Trophoblast cell (in vitro differentiated cells and primary cell): ENCODE results near the gene ITGB1BP1.

Experiments used
- DNase-seq, 2 donors: peaks; one replicate each; pipeline ENCODE4 v3.0.0-alpha.2; 2016
- H2AFZ ChIP-seq: 2 replicates; pipeline ENCODE4 v1.6.1; 2013; ENCODE audit warnings: low read length, moderate library complexity, mild to moderate bottlenecking; ENCODE audit not compliant: insufficient read depth, poor library complexity
- H2AK5ac ChIP-seq: 2 replicates; pipeline ENCODE4 v1.6.1; 2013; ENCODE audit warnings: mild to moderate bottlenecking, low read length
- H2BK120ac ChIP-seq: 2 replicates; pipeline ENCODE4 v1.6.1; 2013; ENCODE audit warnings: low read length, mild to moderate bottlenecking, moderate library complexity; ENCODE audit not compliant: insufficient read depth, poor library complexity
- H2BK12ac ChIP-seq: 2 replicates; pipeline ENCODE4 v1.6.1; 2013; ENCODE audit warnings: mild to moderate bottlenecking, low read length, moderate library complexity
- H2BK5ac ChIP-seq: 2 replicates; pipeline ENCODE4 v1.6.1; 2013; ENCODE audit warnings: low read length, low read depth, moderate library complexity, mild to moderate bottlenecking; ENCODE audit not compliant: poor library complexity
- H3K14ac ChIP-seq: 2 replicates; pipeline ENCODE4 v1.6.1; 2013; ENCODE audit warnings: mild to moderate bottlenecking, low read length
- H3K18ac ChIP-seq: 2 replicates; pipeline ENCODE4 v1.6.1; 2013; ENCODE audit warnings: mild to moderate bottlenecking, low read length
- H3K23ac ChIP-seq: 2 replicates; pipeline ENCODE4 v1.6.1; 2013; ENCODE audit warnings: low read length
- H3K27ac ChIP-seq: 2 replicates; pipeline ENCODE4 v1.5.1; 2013; ENCODE audit warnings: low read depth, mild to moderate bottlenecking, inconsistent platforms, low read length, moderate library complexity
- H3K27me3 ChIP-seq: 2 replicates; pipeline ENCODE4 v1.6.1; 2013; ENCODE audit warnings: inconsistent platforms, mild to moderate bottlenecking, low read length, moderate library complexity; ENCODE audit not compliant: insufficient read depth
- H3K36me3 ChIP-seq, 2 experiments: 1 replicate in 1 of 2; 2 replicates in 1 of 2; pipeline ENCODE4 v1.6.1; 2013; ENCODE audit warnings: low read length in 2 of 2, mild to moderate bottlenecking in 2 of 2, moderate library complexity in 1 of 2; ENCODE audit not compliant: insufficient read depth in 2 of 2, control insufficient read depth in 1 of 2
- H3K4ac ChIP-seq: 2 replicates; pipeline ENCODE4 v1.6.1; 2013; ENCODE audit warnings: low read depth, mild to moderate bottlenecking, low read length, moderate library complexity
- H3K4me1 ChIP-seq, 2 experiments: 1 replicate in 1 of 2; 2 replicates in 1 of 2; pipeline ENCODE4 v1.6.1; 2013; ENCODE audit warnings: low read length in 2 of 2, mild to moderate bottlenecking in 2 of 2, moderate library complexity in 1 of 2; ENCODE audit not compliant: insufficient read depth in 2 of 2, control insufficient read depth in 1 of 2
- H3K4me2 ChIP-seq: 2 replicates; pipeline ENCODE4 v1.6.1; 2013; ENCODE audit warnings: inconsistent platforms, mild to moderate bottlenecking, low read length, moderate library complexity
- H3K4me3 ChIP-seq: 2 replicates; pipeline ENCODE4 v1.5.1; 2013; ENCODE audit warnings: mild to moderate bottlenecking, low read depth, low read length, inconsistent platforms
- H3K79me1 ChIP-seq: one replicate; pipeline ENCODE4 v1.6.1; 2013; ENCODE audit warnings: low read length
- H3K79me2 ChIP-seq: 2 replicates; pipeline ENCODE4 v1.6.1; 2013; ENCODE audit warnings: low read length, mild to moderate bottlenecking; ENCODE audit not compliant: control insufficient read depth, insufficient read depth, poor library complexity
- H3K9ac ChIP-seq: 2 replicates; pipeline ENCODE4 v1.6.1; 2013; ENCODE audit warnings: mild to moderate bottlenecking, low read length
- H3K9me3 ChIP-seq: 2 replicates; pipeline ENCODE4 v1.6.1; 2013; ENCODE audit warnings: low read depth, mild to moderate bottlenecking, control low read depth, inconsistent platforms, low read length; ENCODE audit not compliant: insufficient read depth
- H4K12ac ChIP-seq: 2 replicates; pipeline ENCODE4 v1.6.1; 2013; ENCODE audit warnings: low read depth, mild to moderate bottlenecking, low read length, moderate library complexity
- H4K8ac ChIP-seq: 2 replicates; pipeline ENCODE4 v1.6.1; 2013; ENCODE audit warnings: low read depth, mild to moderate bottlenecking, low read length, moderate library complexity
- H4K91ac ChIP-seq: one replicate; pipeline ENCODE4 v1.6.1; 2013; ENCODE audit warnings: low read depth, mild to moderate bottlenecking, low read length, moderate library complexity
- WGBS: extraction: QIAGEN DNeasy Blood & Tissue Kit; methylation state at CpG from one replicate; pipeline ENCODE4 v1.1.7; 2013; ENCODE audit warnings: missing lambda C conversion rate; ENCODE audit not compliant: insufficient read length, insufficient coverage; ENCODE audit errors: extremely low coverage; 5-methylcytosine and 5-hydroxymethylcytosine counted together

Gene ITGB1BP1

DNA sequence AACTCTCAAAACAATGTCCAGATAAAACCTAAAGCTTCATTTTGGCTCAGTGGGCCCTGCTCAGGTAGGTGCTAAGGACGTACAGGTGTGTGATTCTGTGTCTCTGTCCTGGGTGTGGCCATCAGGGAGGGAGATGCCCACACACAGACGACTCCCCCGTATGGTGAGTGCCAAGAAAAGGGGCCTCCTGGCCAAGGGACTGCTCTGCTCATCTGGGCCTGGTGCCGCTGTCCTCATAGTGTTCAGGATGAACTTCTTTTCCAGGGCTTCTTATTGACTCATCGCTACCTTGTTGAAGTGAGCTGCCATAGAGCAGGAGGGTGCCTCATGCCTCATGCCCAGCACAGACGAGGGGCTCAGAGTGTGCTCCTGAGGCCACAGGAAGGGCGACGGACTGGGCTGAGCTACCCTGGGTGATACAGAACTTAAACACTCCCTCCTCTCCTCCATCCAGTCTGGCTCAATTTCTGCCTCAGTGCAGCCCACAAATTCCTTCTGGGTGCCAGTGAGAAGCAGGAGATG, 57.8 kb downstream of the ITGB1BP1 start:
- Histone ChIP-seq H3K23ac (no peak overlapping the region), H2BK120ac (peak overlapping the region; percentile 7), H3K27ac (peak overlapping the region; percentile 30), H2BK12ac (peak overlapping the region; percentile 33), H3K4ac (no peak overlapping the region), H3K9ac (no peak overlapping the region), H3K36me3 (peaks cover 31 to 42% of the 10 kb centered on the region in 2 experiments), H3K4me3 (no peak overlapping the region), H2AFZ (no peak overlapping the region), H2BK5ac (peak overlapping the region; percentile 1), H3K27me3 (no peaks in the 10 kb centered on the region), H4K8ac (peak overlapping the region; percentile 5), H3K9me3 (no peaks in the 10 kb centered on the region), H3K4me1 (peaks cover 8 to 11% of the 10 kb centered on the region in 2 experiments), H2AK5ac (no peak overlapping the region), H3K18ac (peak overlapping the region; percentile 4), H3K79me2 (no peaks in the 10 kb centered on the region), H4K12ac (no peak overlapping the region), H3K4me2 (no peak overlapping the region), H4K91ac (peak overlapping the region; percentile 59), H3K14ac (peak overlapping the region; percentile 16), H3K79me1 (peaks cover 4% of the 10 kb centered on the region)
- WGBS: no CpG with 5 or more reads among the region's 8 CpGs
- DNase-seq: no peak

DNA sequence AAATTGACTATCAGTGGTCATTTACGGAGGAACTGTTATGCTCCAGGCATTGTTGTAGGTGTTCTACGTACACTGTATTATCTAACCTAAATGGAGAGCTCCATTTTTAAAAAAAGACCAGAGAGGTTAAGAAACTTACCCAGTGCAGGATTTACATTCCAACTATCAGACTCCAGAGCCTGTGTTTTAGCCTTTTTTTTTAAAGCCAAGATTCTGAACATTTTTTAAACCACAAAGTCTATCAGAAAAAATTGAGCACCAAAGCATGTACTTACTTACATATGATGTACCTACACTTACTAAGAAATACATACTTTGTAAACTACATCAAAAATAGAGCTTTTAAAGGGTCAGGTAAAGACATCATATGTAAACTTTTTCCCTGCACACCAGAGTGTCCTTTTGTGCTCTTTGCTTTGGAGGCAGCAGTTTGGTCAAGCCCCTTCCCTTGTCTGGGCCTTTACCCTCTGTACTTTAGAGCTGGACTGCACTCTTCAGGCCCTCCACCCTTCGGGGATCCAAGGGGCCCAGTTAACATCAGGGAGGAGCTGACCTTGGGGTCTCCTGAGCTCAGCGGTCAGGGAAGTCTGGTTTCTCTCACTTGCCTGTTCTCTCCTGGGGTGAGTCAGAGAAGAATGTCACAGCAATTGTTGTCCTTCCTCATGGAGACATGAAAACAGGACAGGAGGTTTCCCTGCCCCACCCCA, 58.4 kb downstream of the ITGB1BP1 start:
- Histone ChIP-seq H3K79me1 (peaks cover 4% of the 10 kb centered on the region), H3K4ac (no peak overlapping the region), H3K18ac (no peak overlapping the region), H3K14ac (no peak overlapping the region), H2BK5ac (no peak overlapping the region), H3K27me3 (no peaks in the 10 kb centered on the region), H3K79me2 (no peaks in the 10 kb centered on the region), H3K23ac (no peak overlapping the region), H3K4me1 (peaks cover 8 to 11% of the 10 kb centered on the region in 2 experiments), H3K27ac (peak overlapping the region; percentile 16), H2BK120ac (no peak overlapping the region), H4K12ac (no peak overlapping the region), H3K36me3 (peaks cover 30 to 41% of the 10 kb centered on the region in 2 experiments), H3K9ac (no peak overlapping the region), H2AFZ (no peak overlapping the region), H3K9me3 (no peaks in the 10 kb centered on the region), H4K91ac (no peak overlapping the region), H3K4me3 (no peak overlapping the region), H2AK5ac (no peak overlapping the region), H2BK12ac (no peak overlapping the region), H3K4me2 (no peak overlapping the region), H4K8ac (no peak overlapping the region)
- WGBS: no CpG with 5 or more reads among the region's 4 CpGs
- DNase-seq: no peak

DNA sequence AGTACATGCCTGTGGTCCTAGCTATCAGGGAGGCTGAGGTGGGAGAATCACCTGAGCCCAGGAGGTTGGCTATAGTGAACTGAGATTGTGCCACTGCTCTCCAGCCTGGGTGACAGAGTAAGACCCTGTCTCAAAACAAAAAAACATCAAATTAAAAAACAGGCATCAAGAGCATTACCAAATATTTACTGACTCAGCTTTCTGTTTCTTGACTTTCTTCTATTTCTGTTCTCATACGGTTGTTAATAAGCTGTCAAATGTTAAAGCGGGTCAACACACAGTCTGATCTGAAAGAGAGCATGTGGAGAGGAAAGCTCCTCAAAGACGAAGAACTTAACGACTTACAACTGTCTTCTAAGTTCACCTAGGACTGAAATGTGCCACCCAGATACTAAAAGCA, 59.0 kb downstream of the ITGB1BP1 start:
- Histone ChIP-seq H3K27me3 (no peaks in the 10 kb centered on the region), H3K27ac (no peak overlapping the region), H3K4me2 (no peak overlapping the region), H3K79me2 (no peaks in the 10 kb centered on the region), H3K23ac (no peak overlapping the region), H4K91ac (no peak overlapping the region), H3K36me3 (peaks cover 30 to 41% of the 10 kb centered on the region in 2 experiments), H2BK12ac (no peak overlapping the region), H2AFZ (no peak overlapping the region), H3K9ac (no peak overlapping the region), H3K18ac (no peak overlapping the region), H3K9me3 (no peaks in the 10 kb centered on the region), H2BK5ac (no peak overlapping the region), H4K12ac (no peak overlapping the region), H3K14ac (no peak overlapping the region), H4K8ac (no peak overlapping the region), H3K4me3 (no peak overlapping the region), H2AK5ac (no peak overlapping the region), H3K4ac (no peak overlapping the region), H2BK120ac (no peak overlapping the region), H3K79me1 (peaks cover 4% of the 10 kb centered on the region), H3K4me1 (peaks cover 8 to 11% of the 10 kb centered on the region in 2 experiments)
- no peak for DNase-seq
- no CpG with 5 or more reads among the region's 4 CpGs for WGBS

DNA sequence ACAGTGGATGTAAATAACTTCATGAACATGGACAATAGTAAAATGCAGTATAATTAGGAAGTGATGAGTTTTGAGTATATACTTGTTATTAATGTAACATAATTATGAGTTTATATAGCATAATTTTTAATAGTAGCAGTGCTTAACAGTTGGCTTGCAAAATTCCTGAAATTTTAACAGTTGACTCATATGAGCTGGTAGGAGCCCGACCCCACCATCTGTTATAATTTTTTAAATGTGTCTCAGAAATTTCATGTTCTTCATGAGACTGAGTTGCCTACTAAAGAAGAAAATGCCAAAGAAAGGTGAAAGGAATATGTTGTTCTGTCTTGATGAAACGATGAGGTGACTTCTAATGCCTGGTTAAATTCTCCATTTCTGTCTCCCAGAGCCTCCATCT, 62.6 kb downstream of the ITGB1BP1 start:
- no CpG with 5 or more reads among the region's 2 CpGs for WGBS
- no peak overlapping the region for H2AFZ ChIP-seq
- H3K36me3 ChIP-seq: peaks cover 10 to 40% of the 10 kb centered on the region in 2 experiments
- no peak overlapping the region for H2BK120ac ChIP-seq
- no peak overlapping the region for H3K4ac ChIP-seq
- H3K9me3 ChIP-seq: no peaks in the 10 kb centered on the region
- no peak overlapping the region for H3K14ac ChIP-seq
- no peak overlapping the region for H3K27ac ChIP-seq
- H3K27me3 ChIP-seq: no peaks in the 10 kb centered on the region
- H3K9ac ChIP-seq: no peak overlapping the region
- peaks cover 6 to 7% of the 10 kb centered on the region in 2 experiments for H3K4me1 ChIP-seq
- H3K4me3 ChIP-seq: no peak overlapping the region
- H2BK12ac ChIP-seq: no peak overlapping the region
- H3K79me1 ChIP-seq: peaks cover 3% of the 10 kb centered on the region
- no peak for DNase-seq
- no peak overlapping the region for H3K23ac ChIP-seq
- no peak overlapping the region for H2AK5ac ChIP-seq
- no peak overlapping the region for H4K12ac ChIP-seq
- no peak overlapping the region for H4K91ac ChIP-seq
- no peak overlapping the region for H2BK5ac ChIP-seq
- H4K8ac ChIP-seq: no peak overlapping the region
- H3K18ac ChIP-seq: no peak overlapping the region
- no peaks in the 10 kb centered on the region for H3K79me2 ChIP-seq
- H3K4me2 ChIP-seq: no peak overlapping the region
